Measurements from ENCODE around the gene KAZALD1. TPM values are rescaled to one million over a fixed set of nuclear protein-coding genes. Genes with fewer than 3 reads are reported as not detected.

Gene KAZALD1
- total and polyA plus RNA-seq, 3 donors from 2014 or later = 6.4 to 11.0 (median 6.8) TPM

DNA sequence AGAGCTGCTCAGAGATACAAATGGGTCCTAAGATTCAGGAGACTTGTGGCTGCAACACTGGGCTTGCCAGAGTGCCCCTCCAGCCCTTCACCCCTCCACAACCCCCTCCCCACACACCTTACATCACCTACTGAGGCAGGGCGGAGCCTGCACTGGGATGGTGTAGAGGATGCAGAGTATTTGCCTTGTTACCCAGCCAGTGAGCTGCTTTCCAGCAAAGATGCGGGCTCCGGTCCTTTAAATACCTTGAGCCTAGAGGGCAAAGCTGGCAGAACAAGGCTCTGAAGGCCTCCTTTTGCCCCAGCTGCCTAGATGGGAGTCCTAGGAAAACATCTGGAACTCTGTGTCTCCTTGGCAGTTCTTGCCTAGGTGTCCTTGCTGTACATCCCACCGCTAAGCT is 34.6 kb downstream of the KAZALD1 start:
- 86 to 90% methylated on average over 4 of the region's 4 CpGs for WGBS, 2 donors
- no peak for DNase-seq
- Histone ChIP-seq H3K27me3 (no peaks in the 10 kb centered on the region), H3K4me3 (no peak overlapping the region), H3K27ac (no peak overlapping the region), H3K9me3 (no peaks in the 10 kb centered on the region), H3K36me3 (ENCODE audit: low read depth, missing control alignments) (no peaks in the 10 kb centered on the region), H3K4me1 (no peaks in the 10 kb centered on the region)
- intact Hi-C loops (cut with DNase I; ENCODE audit: low total_unique reads) = no loop called here
- TF ChIP-seq, protein P1, sequence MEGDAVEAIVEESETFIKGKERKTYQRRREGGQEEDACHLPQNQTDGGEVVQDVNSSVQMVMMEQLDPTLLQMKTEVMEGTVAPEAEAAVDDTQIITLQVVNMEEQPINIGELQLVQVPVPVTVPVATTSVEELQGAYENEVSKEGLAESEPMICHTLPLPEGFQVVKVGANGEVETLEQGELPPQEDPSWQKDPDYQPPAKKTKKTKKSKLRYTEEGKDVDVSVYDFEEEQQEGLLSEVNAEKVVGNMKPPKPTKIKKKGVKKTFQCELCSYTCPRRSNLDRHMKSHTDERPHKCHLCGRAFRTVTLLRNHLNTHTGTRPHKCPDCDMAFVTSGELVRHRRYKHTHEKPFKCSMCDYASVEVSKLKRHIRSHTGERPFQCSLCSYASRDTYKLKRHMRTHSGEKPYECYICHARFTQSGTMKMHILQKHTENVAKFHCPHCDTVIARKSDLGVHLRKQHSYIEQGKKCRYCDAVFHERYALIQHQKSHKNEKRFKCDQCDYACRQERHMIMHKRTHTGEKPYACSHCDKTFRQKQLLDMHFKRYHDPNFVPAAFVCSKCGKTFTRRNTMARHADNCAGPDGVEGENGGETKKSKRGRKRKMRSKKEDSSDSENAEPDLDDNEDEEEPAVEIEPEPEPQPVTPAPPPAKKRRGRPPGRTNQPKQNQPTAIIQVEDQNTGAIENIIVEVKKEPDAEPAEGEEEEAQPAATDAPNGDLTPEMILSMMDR (IDR thresholded peaks at IDR 0.05) = no peak
- TF ChIP-seq POLR2A (IDR thresholded peaks at IDR 0.05) = no peak

DNA sequence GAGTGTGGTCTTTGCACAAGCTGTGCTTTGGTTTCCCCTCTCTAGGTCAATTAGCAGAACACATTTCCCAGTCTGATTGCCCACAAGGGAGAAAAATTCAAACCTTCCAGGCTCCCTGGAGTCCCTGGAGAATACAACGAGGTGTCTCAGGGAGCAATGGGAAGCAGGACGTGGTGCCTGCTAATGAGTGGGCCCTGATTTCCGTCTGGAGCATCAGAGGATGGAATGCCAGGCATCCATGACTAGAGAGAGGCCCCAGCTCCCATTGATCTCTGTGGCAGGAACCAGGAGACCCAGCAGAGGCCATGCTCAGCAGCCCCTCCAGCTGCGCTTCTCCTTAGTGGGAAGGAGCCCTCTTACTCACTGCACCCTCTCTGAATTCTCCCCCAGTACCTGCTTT is 36.1 kb downstream of the KAZALD1 start:
- TF ChIP-seq POLR2A (IDR thresholded peaks at IDR 0.05) = no peak
- TF ChIP-seq, protein P1 (IDR thresholded peaks at IDR 0.05) = no peak
- Histone ChIP-seq H3K36me3 (ENCODE audit: low read depth, missing control alignments) (no peaks in the 10 kb centered on the region), H3K27ac (no peak overlapping the region), H3K4me1 (no peaks in the 10 kb centered on the region), H3K9me3 (no peaks in the 10 kb centered on the region), H3K27me3 (no peaks in the 10 kb centered on the region), H3K4me3 (no peak overlapping the region)
- DNase-seq = no peak
- intact Hi-C loops (cut with DNase I; ENCODE audit: low total_unique reads) = no loop called here
- WGBS, 2 donors = 58 to 63% methylated on average over 4 of the region's 4 CpGs

DNA sequence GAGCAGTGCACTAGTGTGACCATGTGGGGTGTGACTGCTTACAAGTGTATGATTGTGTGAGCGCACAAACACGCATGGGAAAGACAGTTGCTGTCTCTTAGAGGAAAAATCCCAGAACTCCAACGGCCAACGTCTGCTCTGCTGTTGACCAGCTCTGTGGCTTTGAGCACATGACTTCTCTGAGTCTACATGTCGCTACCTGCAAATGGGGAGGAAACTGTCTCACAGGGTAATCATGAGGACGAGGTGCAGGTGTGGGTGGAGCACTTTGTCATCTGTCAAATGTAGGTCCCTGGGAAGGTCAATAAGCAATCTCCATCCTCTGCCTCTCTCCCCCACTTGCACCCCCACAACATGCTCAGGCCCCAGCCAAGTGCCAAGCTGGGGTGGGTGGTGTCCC is 38.1 kb downstream of the KAZALD1 start:
- Histone ChIP-seq H3K27ac (no peak overlapping the region), H3K27me3 (no peaks in the 10 kb centered on the region), H3K4me3 (no peak overlapping the region), H3K4me1 (no peaks in the 10 kb centered on the region), H3K36me3 (ENCODE audit: low read depth, missing control alignments) (no peaks in the 10 kb centered on the region), H3K9me3 (no peaks in the 10 kb centered on the region)
- TF ChIP-seq, protein P1 (IDR thresholded peaks at IDR 0.05) = no peak
- TF ChIP-seq POLR2A (IDR thresholded peaks at IDR 0.05) = no peak
- DNase-seq = no peak
- intact Hi-C loops (cut with DNase I; ENCODE audit: low total_unique reads) = no loop called here
- 73% methylated on average over 6 of the region's 6 CpGs for WGBS, 2 donors

DNA sequence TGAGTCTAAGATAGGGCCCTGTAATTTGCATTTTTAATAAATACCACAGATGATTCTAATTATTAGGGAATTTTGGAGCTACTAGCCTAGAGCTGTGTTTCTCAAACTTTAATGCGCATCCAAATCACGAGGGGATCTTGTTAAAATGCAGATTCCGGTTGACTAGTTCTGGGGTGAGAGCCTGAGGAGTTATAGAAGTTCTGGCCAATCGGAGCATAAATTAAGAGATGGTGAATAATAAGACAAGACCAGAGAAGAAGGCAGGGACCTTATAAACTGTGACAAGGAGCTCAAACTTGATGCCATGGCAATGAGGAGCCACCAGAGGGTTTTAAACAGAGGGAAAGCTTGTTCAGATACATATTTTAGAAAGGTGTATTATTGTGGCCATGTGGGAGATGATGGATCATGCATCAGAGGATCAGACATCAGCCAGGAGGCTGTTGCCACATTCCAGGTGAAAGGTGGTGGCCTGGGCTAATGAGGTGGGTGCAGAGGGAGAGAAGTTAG is 39.6 kb downstream of the KAZALD1 start:
- TF ChIP-seq, protein P1 (IDR thresholded peaks at IDR 0.05) = no peak
- TF ChIP-seq POLR2A (IDR thresholded peaks at IDR 0.05) = no peak

DNA sequence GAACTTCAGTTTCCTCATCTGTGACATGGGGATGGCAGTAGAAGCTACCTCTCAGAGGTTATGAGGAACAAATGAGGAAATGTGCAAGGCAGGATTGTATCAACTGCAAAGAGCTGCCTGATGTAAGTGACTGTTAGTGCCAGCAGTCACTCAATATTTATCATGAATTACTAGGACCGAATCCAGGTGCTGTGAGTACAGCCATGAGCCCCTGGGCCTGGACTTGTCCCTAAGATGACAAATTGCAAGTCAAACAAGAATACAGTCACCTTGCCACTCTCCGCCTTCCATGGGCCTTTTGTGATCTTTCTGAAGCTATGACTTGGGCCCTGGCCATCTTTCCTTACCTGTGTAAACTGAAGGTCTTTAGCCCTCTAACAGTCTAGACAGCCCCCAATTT is 41.6 kb downstream of the KAZALD1 start:
- intact Hi-C loops (cut with DNase I; ENCODE audit: low total_unique reads) = no loop called here
- Histone ChIP-seq H3K4me1 (no peaks in the 10 kb centered on the region), H3K4me3 (no peak overlapping the region), H3K27ac (no peak overlapping the region), H3K27me3 (no peaks in the 10 kb centered on the region), H3K9me3 (no peaks in the 10 kb centered on the region), H3K36me3 (ENCODE audit: low read depth, missing control alignments) (no peaks in the 10 kb centered on the region)
- no peak for TF ChIP-seq POLR2A (IDR thresholded peaks at IDR 0.05)
- TF ChIP-seq, protein P1 (IDR thresholded peaks at IDR 0.05) = no peak
- WGBS, 2 donors = 90 to 93% methylated on average over 2 of the region's 2 CpGs
- DNase-seq = no peak

More for the DNA sequence above, 39.6 kb downstream of the KAZALD1 start:
- DNase-seq = no peak
- no peak overlapping the region for H3K4me3 ChIP-seq
- H3K4me1 ChIP-seq = no peaks in the 10 kb centered on the region
- no peaks in the 10 kb centered on the region for H3K27me3 ChIP-seq
- no peaks in the 10 kb centered on the region for H3K36me3 ChIP-seq (ENCODE audit: low read depth, missing control alignments)
- no peaks in the 10 kb centered on the region for H3K9me3 ChIP-seq
- intact Hi-C loops (cut with DNase I; ENCODE audit: low total_unique reads) = no loop called here
- 80 to 90% methylated on average over 4 of the region's 4 CpGs for WGBS, 2 donors
- H3K27ac ChIP-seq = no peak overlapping the region
